ENCODE measurements around the gene RGL2. TPM values are rescaled to one million over a fixed set of nuclear protein-coding genes. Genes with fewer than 3 reads are reported as not detected.

RGL2 gene
- total RNA-seq, 4 donors from 2014 or later = 28.7 to 81.2 (median 41.7) TPM

- ATAC-seq (ENCODE audit: low FRiP score) (peak; percentile 71), DNase-seq (ENCODE audit: low spot score) (peak; percentile 98)
- peak in 2 of 3 donors; percentile 36 to 88 for TF ChIP-seq CTCF (IDR thresholded peaks at IDR 0.05)
These were observed 50.6 kb downstream of the RGL2 start for GRCh38 chr6:33247977-33248642.

- DNase-seq (ENCODE audit: low spot score) = no peak
- ATAC-seq (ENCODE audit: low FRiP score) = no peak
- no peak for TF ChIP-seq CTCF (IDR thresholded peaks at IDR 0.05)
These were observed 55.3 kb downstream of the RGL2 start for GRCh38 chr6:33243476-33243875.

GRCh38 chr6:33241968-33242367 lies 56.8 kb downstream of the RGL2 start:
- no peak for DNase-seq (ENCODE audit: low spot score)
- no peak for TF ChIP-seq CTCF (IDR thresholded peaks at IDR 0.05)
- no peak for ATAC-seq (ENCODE audit: low FRiP score)

Other genes with a start within 250 kb of the RGL2 start
- gene HLA-DPA1, start 225.3 kb downstream of the RGL2 start, total RNA-seq = 100 to 1,000 TPM in 3 of 4 donors, 10 to 100 TPM in 1; 20.4 to 211 (median 137) TPM
- 100 to 1,000 TPM in 3 of 4 donors, 10 to 100 TPM in 1; 29.2 to 120 (median 101) TPM for gene HLA-DPB1, start 223.0 kb downstream of the RGL2 start, total RNA-seq
- 1 to 10 TPM in 1 of 4 donors, under 1 TPM in 3; 0.13 to 1.3 (median 0.53) TPM for gene COL11A2, start 106.5 kb downstream of the RGL2 start, total RNA-seq
- 10 to 100 TPM; 19.9 to 35.9 (median 22.7) TPM for gene RXRB, start 98.3 kb downstream of the RGL2 start, total RNA-seq
- 10 to 100 TPM; 57.5 to 82.8 (median 70.1) TPM for gene SLC39A7, start 98.1 kb downstream of the RGL2 start, total RNA-seq
- gene HSD17B8, start 94.3 kb downstream of the RGL2 start, total RNA-seq = 10 to 100 TPM in 2 of 4 donors, 1 to 10 TPM in 2; 6.9 to 13.6 (median 11.0) TPM
- gene RING1, start 90.4 kb downstream of the RGL2 start, total RNA-seq = 10 to 100 TPM; 13.1 to 20.1 (median 15.7) TPM
- gene VPS52, start 27.1 kb downstream of the RGL2 start, total RNA-seq = 10 to 100 TPM; 20.2 to 54.5 (median 34.3) TPM
- 1,000 to 10,000 TPM; 2,708 to 4,129 (median 3,024) TPM for gene RPS18, start 26.9 kb downstream of the RGL2 start, total RNA-seq
- gene B3GALT4, start 21.8 kb downstream of the RGL2 start, total RNA-seq = 10 to 100 TPM in 1 of 4 donors, 1 to 10 TPM in 3; 6.7 to 15.9 (median 7.9) TPM
- 100 to 1,000 TPM in 1 of 4 donors, 10 to 100 TPM in 3; 49.7 to 103 (median 54.3) TPM for gene WDR46, start 9.7 kb downstream of the RGL2 start, total RNA-seq
- 10 to 100 TPM; 16.0 to 30.8 (median 23.1) TPM for gene PFDN6, start 9.3 kb downstream of the RGL2 start, total RNA-seq
- 10 to 100 TPM; 50.2 to 90.5 (median 69.1) TPM for gene TAPBP, start 15.1 kb upstream of the RGL2 start, total RNA-seq
- 10 to 100 TPM; 10.7 to 15.3 (median 11.6) TPM for gene ZBTB22, start 18.8 kb upstream of the RGL2 start, total RNA-seq
- 10 to 100 TPM; 33.4 to 65.2 (median 42.5) TPM for gene DAXX, start 24.0 kb upstream of the RGL2 start, total RNA-seq
- gene KIFC1, start 92.9 kb upstream of the RGL2 start, total RNA-seq = 10 to 100 TPM in 1 of 4 donors, 1 to 10 TPM in 1, under 1 TPM in 2; 0.25 to 10.8 (median 3.1) TPM
- 10 to 100 TPM; 40.8 to 56.5 (median 48.9) TPM for gene PHF1, start 112.1 kb upstream of the RGL2 start, total RNA-seq
- 100 to 1,000 TPM in 2 of 4 donors, 10 to 100 TPM in 2; 57.1 to 107 (median 98.1) TPM for gene CUTA, start 119.2 kb upstream of the RGL2 start, total RNA-seq
- gene SYNGAP1, start 121.1 kb upstream of the RGL2 start, total RNA-seq = 10 to 100 TPM in 3 of 4 donors, 1 to 10 TPM in 1; 8.8 to 12.3 (median 10.3) TPM
- gene ZBTB9, start 155.6 kb upstream of the RGL2 start, total RNA-seq = 1 to 10 TPM; 1.4 to 8.6 (median 5.7) TPM

Measured in omental fat pad (tissue), 4 donors.